GM19372 (cell line): ENCODE measurements around the gene IGDCC3.

Source experiments
- ATAC-seq: cut with Tn5 transposase; IDR thresholded peaks from one replicate; pipeline ENCODE4 v1.9.1; 2021; ENCODE audit warnings: mild to moderate bottlenecking, low read depth, moderate library complexity; ENCODE audit not compliant: unreplicated experiment

The IGDCC3 gene

DNA sequence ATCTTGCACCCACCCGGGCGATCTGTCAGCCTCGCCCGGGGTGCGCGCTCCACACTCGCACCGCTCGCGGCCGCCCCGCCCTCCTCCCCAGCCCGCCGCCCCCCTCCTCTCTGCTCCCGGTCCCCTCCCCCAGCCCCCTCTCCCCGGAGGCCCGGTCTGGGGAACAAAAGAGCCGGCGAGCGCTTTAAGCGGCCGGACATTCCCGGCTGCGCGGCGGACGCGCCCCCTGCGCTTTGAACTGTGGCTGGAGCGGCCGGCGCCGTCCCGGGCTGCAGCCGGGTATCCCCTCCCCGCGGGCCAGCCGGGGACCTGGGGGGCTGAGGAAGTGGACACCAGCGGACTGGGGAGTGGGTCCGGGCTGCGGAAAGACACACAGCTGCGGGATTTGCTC is at the start of gene IGDCC3:
IGDCC3 (minus strand) TSS at position 27 of the 391 bp plus-strand sequence. CDS start 214 bp downstream, outside the sequence.
- no peak for ATAC-seq

GRCh38 chr15:65426216-65426853 is 48.5 kb upstream of the IGDCC3 start:
- ATAC-seq = no peak

GRCh38 chr15:65424683-65425082 is 46.9 kb upstream of the IGDCC3 start:
- ATAC-seq = no peak

GRCh38 chr15:65423976-65424679 is 46.3 kb upstream of the IGDCC3 start:
- ATAC-seq = no peak

DNA sequence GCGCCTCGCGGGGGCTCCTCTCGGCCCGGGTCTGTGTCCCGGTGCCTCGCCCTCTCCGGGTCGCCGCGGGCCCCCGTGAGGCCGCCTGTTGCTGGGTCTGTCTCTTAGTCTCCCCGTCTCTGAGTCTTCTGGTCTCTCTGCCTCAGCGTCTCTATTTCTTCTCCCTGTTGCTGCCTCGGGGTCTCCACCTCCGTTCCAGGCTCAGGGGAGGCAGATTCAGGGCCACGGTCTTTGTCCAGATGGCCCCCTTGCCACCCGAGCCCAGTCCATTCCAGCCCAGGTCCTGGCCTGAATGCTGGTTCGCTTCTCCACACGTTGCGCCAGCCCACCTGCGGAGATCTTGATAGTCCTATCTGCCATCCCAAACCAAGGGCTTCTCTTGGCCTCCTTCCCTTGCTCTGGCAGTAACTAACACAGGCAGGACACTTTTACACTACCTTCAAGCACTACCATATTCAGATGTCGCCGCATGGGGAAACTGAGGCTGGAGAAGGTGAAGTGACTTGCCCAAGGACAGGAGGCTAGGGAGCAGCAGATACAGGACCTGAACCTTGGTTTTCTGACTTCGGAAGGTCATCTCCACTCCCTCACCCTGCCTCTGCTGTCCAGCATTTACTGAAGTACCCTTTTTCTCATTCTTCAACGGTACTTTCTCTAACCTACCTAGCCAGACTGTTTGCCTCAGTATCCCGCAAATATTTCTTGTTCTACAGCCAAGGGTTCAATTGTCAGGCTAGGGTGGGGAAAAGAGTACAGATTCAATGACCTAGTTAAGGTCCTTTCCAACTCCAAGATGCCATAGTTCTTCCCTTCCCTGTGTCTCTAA is 45.6 kb upstream of the IGDCC3 start:
- no peak for ATAC-seq

DNA sequence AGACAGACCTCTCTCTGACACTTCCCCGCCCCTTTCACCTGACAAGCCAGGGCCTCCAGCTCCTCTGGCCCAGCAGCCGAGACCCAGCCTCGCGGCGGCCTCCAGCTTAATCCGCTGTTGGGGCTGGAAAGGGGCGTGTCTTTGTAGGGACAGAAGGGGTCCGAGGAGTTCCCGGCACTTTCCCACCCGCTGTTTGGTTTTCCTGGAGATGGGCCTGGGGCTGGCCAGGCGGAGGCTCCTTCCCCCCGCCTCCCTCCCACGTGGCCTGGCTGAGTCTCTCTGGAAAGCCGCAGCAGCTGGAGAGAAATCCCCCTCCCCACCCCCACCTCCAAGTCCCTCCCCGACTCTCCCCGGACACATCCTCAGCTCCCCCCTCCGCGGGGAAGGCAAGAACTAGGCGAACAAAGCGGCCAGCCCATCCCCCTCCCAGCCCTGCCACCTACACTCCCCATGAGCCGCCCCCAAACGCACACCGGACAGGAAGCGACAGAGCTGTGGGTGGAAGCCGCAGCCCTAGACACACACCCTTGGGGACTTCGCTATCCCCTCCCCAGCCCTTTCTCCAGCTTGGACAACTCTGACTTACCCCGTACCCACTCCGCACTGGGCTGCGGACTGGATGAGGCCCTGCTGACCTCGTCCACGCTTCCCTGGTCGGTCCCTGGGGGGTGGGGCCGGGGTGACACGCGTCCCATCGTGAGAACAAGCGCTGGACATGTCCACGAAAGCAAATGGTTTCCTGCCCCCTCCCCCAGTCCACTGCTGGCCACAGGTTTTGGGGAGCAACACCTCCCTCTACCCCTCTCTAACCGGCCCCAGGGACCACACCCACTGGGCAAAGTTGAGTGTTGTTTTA is 43.8 kb upstream of the IGDCC3 start:
- no peak for ATAC-seq

GRCh38 chr15:65420975-65421359 is 43.2 kb upstream of the IGDCC3 start:
- no peak for ATAC-seq

DNA sequence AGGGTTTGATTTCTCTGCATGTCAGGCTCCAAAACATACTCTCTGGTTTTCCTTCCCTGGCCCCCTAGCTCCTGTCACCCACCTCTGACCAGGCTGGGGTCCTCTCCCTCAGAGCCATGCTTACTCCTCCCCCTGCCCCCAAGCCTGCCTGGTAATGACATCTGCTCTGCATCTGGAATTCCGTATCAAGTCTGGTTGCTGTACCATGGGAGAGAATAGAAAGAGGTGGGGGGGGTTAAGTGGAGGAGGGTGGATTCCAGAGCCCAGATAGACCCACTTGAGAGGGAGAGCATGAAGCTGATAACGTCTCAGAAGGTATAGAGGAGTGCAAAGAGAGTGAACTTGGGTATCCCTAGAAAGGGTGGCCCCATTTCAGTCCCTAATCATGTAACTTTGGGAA is 40.8 kb upstream of the IGDCC3 start:
- no peak for ATAC-seq

DNA sequence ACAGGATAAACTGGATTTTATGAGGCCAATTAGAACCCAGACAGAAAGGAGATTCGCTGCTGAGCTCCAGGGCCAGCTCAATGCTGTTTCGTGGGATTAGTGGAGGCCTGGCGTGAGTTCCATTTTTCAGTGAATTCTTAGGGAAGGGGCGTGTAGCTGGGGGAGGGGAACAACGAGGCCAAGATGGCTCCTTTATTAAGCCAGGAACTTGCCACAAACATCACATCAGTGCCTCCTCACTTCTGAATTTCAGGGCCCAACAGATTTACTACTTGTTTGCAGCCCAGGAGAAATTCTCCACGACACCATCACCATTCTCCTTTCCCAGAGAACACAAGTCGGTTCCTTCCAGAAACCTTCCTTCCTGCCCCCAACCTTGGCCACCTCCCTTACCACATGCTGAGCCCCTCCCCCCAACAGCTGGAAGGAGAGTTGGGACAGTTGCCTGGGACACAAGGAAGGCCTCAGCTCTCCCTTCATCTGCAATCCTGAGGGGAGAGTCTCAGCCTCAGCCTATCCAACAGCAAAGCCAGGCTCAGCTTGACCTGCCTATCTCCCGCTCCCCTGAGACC is 39.1 kb upstream of the IGDCC3 start:
- ATAC-seq = no peak

DNA sequence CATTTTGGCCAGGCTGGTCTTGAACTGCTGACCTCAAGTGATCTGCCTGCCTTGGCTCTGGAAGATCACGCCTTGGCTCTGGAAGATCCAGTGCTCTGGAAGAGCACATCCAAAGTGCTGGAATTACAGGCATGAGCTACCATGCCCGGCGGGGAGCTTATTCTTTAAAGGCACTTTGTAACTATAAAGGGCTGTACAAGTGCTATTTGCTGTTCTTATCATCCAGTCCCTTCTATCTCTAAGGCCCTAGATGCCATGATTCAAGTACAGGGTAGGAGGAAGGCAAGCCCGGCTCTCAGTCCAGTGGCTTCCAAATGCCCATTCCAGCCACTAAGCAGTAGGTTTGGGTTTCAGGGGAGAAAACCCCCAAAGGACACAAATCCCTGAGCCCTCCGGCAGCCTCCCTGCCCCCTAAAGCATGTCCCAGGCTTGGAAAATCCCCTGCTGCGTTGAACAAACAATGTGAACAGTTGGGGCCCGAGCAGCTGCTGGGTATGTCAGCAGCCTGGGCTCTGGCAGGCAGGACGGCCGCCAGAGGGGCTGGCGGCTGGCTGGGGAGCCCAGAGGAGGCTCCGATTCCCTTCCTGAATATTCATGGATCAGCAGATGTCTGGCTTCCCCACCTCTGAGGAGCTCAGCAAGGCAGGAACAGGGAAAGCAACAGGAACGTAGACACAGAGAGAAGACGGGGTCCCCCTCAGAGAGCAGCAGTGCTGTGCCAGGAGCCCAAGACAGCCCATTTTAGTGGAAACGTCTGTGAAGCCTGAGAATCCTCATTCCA is 37.2 kb upstream of the IGDCC3 start:
- no peak for ATAC-seq

DNA sequence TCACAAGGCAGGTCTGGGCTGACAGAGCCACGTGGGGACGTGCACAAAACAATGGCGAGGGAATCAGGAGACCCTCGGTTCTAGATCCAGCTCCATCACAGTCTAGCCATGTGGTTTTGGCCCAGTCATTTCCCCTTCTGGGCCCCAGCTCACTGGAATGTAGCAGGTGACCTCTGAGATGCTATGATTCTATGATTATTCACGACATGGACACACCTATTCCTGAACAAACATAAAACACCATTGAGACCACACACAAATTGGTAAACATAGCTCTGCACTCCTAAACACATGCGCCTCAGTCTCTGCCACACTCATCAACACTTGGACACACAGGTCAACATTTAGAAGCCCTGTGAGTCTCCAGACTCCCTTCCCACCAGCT is 36.0 kb upstream of the IGDCC3 start:
- ATAC-seq = no peak

DNA sequence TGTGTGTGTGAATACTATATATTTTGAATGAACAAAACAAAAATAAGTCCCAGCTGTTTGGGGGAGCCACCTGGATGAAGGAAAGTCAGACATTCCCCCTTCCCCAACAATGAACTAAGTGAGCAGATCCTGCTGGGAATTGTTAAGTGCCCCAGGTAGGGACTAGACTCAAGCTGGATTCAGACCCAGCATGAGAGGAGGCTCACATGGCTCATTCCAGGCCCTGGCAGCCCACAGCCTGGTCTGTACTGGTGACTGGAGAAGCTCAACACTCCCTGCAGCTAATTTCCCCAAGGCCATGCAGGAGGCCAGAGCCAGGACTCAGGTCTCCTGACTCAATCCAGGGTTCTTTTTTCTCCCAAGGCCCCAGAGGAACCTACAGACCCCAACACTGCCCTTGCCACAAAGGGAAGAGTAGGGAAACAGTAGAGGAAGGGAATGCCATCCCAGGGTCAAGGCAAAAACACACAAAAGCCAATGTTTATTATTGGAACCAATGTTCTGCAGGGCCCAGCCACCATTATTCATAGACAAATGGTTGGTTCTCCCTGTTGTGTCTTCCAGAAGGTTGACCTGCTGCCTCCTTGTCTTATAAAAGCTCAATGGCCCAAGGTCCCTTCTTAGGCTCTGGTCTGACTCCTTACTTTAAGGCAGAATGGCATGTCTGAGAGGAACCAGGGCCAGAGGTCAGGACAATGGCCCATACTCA is 35.4 kb upstream of the IGDCC3 start:
- ATAC-seq = no peak

GRCh38 chr15:65412556-65412955 is 34.8 kb upstream of the IGDCC3 start:
- no peak for ATAC-seq

- ATAC-seq = no peak
Observed at GRCh38 chr15:65411465-65412071, 33.8 kb upstream of the IGDCC3 start.

DNA sequence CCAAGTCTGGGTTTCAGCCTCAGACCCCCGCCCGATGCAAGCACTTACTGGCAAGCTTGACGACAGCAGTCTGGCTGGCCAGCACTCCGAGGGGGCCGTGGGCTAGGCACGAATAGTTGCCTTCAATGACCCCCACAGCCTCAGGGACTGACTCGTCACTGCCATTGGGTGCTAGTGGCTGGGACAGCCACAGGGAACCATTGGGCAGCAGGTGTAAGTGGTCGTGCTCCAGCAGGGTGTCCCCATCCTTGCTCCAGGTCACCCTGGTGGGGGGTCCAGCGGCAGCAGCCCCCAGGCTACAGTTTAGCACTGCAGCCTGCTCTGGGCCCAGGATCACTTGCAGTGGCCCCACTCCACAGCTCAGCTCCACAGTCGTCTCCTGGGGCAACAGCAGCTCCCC is 33.2 kb upstream of the IGDCC3 start:
- no peak for ATAC-seq

- no peak for ATAC-seq
Observed at GRCh38 chr15:65410036-65410435, 32.2 kb upstream of the IGDCC3 start.

GRCh38 chr15:65409036-65409631 is 31.3 kb upstream of the IGDCC3 start:
- no peak for ATAC-seq
